Calu3 (cell line): Measurements from ENCODE around the gene ATP6V0A1. TPM values are rescaled to one million over a fixed set of nuclear protein-coding genes. Genes with fewer than 3 reads are reported as not detected.
"Not testable (repeated sequence)": the region's sequence is repeated elsewhere in the genome, so short reads cannot be mapped to it uniquely, and the experiment has no call there.

Source experiments
- BruUV-seq: library from RNA; stranded (reverse); fragments of 400-500 nt; replicated peaks from 2 replicates; lab custom pipeline; 2021; lab: Mats Ljungman, UMichigan
- CTCF ChIA-PET: fragments of 300-600 bp; sonication (Branson Sonifier 250); formaldehyde crosslinking; loops from one replicate; lab custom pipeline; 2022; ENCODE audit warnings: antibody characterized with exemption; lab: Charles Lee
- DNase-seq: peaks from one replicate; pipeline ENCODE4 v3.0.0; 2022
- H3K27ac Mint-ChIP-seq: one replicate; pipeline ENCODE4 v1.8.0; 2022; ENCODE audit warnings: mixed read lengths; ENCODE audit not compliant: unreplicated experiment
- H3K27me3 Mint-ChIP-seq: one replicate; pipeline ENCODE4 v1.8.0; 2022; ENCODE audit warnings: mixed read lengths; ENCODE audit not compliant: unreplicated experiment
- H3K36me3 Mint-ChIP-seq: one replicate; pipeline ENCODE4 v1.8.0; 2022; ENCODE audit warnings: mild to moderate bottlenecking, moderate library complexity, mixed read lengths; ENCODE audit not compliant: insufficient read depth, unreplicated experiment
- H3K4me1 Mint-ChIP-seq: one replicate; pipeline ENCODE4 v1.8.0; 2022; ENCODE audit warnings: mild to moderate bottlenecking, low read depth, mixed read lengths; ENCODE audit not compliant: unreplicated experiment
- H3K4me3 Mint-ChIP-seq: one replicate; pipeline ENCODE4 v1.8.0; 2022; ENCODE audit warnings: mild to moderate bottlenecking, low read depth, moderate library complexity, mixed read lengths; ENCODE audit not compliant: unreplicated experiment
- H3K9me3 Mint-ChIP-seq: one replicate; pipeline ENCODE4 v1.8.0; 2022; ENCODE audit warnings: low read depth, mixed read lengths; ENCODE audit not compliant: unreplicated experiment
- intact Hi-C: fragments of 100-400 bp; cut with micrococcal nuclease; formaldehyde crosslinking; loops from one replicate; pipeline ENCODE4 v1.10.0; 2022; ENCODE audit not compliant: unreplicated experiment
- total RNA-seq: library from RNA; stranded (reverse); gene quantifications from 2 replicates; pipeline ENCODE4 v1.2.3, GENCODE V29; 2022
- TF ChIP-seq, protein P1 (sequence below): fragments of 200-600 bp; IDR thresholded peaks from one replicate; pipeline ENCODE4 v1.8.0; 2022; ENCODE audit warnings: antibody characterized with exemption; ENCODE audit not compliant: unreplicated experiment

ATP6V0A1 gene
- total RNA-seq, 1 experiment from 2014 or later: 141 TPM

DNA sequence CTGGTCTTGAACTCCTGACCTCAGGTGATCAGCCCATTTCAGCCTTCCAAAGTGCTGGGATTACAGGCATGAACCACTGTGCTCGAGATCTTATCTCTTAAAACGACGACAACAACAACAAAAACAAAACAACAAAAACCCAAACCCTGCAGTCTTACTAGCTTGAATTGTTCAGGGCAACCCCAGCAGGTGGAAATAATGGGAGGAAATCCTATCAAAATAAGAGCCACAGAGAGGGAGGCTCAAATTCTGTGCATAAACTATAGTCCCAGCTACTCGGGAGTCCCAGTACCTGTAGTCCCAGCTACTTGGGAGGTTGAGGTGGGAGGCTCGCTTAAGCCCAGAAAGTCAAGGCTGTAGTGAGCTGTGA is 16.5 kb upstream of the ATP6V0A1 start:
- CTCF ChIA-PET: interaction anchor here (0.6 to 1.3 kb wide), 7 partner anchors 19 to 220 kb away, joined by 3 to 5 read pairs (median 3); partner anchors contain the start of gene CAVIN1
- DNase-seq: no peak
- TF ChIP-seq, protein P1, sequence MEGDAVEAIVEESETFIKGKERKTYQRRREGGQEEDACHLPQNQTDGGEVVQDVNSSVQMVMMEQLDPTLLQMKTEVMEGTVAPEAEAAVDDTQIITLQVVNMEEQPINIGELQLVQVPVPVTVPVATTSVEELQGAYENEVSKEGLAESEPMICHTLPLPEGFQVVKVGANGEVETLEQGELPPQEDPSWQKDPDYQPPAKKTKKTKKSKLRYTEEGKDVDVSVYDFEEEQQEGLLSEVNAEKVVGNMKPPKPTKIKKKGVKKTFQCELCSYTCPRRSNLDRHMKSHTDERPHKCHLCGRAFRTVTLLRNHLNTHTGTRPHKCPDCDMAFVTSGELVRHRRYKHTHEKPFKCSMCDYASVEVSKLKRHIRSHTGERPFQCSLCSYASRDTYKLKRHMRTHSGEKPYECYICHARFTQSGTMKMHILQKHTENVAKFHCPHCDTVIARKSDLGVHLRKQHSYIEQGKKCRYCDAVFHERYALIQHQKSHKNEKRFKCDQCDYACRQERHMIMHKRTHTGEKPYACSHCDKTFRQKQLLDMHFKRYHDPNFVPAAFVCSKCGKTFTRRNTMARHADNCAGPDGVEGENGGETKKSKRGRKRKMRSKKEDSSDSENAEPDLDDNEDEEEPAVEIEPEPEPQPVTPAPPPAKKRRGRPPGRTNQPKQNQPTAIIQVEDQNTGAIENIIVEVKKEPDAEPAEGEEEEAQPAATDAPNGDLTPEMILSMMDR: no peak
- intact Hi-C loops: no loop called here
- Mint-ChIP-seq H3K4me3 (no peak overlapping the region), H3K9me3 (no peaks in the 10 kb centered on the region), H3K4me1 (peaks cover 13% of the 10 kb centered on the region), H3K27ac (no peak overlapping the region), H3K36me3 (no peaks in the 10 kb centered on the region), H3K27me3 (no peaks in the 10 kb centered on the region)
- no TSS peak for BruUV-seq

DNA sequence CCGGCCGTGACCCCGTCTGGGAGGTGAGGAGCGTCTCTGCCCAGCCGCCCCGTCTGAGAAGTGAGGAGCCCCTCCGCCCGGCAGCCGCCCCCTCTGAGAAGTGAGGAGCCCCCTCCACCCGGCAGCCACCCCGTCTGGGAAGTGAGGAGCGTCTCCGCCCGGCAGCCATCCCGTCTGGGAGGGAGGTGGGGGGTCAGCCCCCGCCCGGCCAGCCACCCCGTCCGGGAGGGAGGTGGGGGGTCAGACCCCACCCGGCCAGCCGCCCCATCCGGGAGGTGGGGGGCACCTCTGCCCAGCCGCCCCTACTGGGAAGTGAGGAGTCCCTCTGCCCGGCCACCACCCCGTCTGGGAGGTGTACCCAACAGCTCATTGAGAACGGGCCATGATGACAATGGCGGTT is 9.5 kb upstream of the ATP6V0A1 start:
- H3K27ac Mint-ChIP-seq, H3K4me1 Mint-ChIP-seq, H3K27me3 Mint-ChIP-seq, BruUV-seq, H3K36me3 Mint-ChIP-seq, DNase-seq, intact Hi-C loops, CTCF ChIA-PET, H3K9me3 Mint-ChIP-seq, H3K4me3 Mint-ChIP-seq: not testable (repeated sequence)

DNA sequence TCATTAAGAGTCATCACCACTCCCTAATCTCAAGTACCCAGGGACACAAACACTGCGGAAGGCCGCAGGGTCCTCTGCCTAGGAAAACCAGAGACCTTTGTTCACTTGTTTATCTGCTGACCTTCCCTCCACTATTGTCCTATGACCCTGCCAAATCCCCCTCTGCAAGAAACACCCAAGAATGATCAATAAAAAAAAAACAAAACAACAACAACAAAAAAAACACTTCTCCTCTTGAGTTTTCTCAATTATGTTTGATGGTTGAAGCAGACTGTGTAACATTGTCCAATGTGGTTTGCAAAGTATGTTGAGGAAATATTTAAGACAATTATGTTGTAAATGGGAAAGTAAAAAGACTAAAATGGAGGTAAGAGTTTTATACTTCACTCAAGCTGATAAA is 8.8 kb upstream of the ATP6V0A1 start:
- CTCF ChIA-PET: interaction anchor here (0.7 kb wide), 1 partner anchor 15 kb away, joined by 3 read pairs; no protein-coding TSS in a partner anchor
- H3K4me3 Mint-ChIP-seq, H3K27ac Mint-ChIP-seq, H3K27me3 Mint-ChIP-seq, DNase-seq, H3K36me3 Mint-ChIP-seq, intact Hi-C loops, H3K4me1 Mint-ChIP-seq, H3K9me3 Mint-ChIP-seq, BruUV-seq: not testable (repeated sequence)

DNA sequence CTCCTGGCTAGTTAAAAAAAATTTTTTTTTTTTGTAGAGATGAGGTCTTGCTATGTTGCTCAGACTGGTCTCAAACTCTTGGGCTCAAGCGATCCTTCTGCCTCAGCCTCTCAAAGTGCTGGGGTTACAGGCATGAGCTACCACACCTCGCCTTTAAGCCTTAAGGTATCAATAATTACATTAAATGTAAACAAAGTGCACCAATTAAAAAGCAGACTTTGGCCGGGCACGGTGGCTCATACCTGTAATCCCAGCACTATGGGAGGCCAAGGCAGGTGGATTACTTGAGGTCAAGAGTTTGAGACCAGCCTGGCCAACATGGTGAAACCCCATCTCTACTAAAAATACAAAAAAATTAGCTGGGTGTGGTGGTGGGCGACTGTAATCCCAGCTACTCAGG is 7.4 kb upstream of the ATP6V0A1 start:
- intact Hi-C loops, BruUV-seq, H3K27ac Mint-ChIP-seq, H3K36me3 Mint-ChIP-seq, H3K27me3 Mint-ChIP-seq, H3K4me3 Mint-ChIP-seq, DNase-seq, H3K4me1 Mint-ChIP-seq, H3K9me3 Mint-ChIP-seq: not testable (repeated sequence)
- CTCF ChIA-PET: interaction anchor here (0.6 to 0.7 kb wide), 2 partner anchors 23 to 192 kb away, joined by 3 to 4 read pairs; no protein-coding TSS in a partner anchor

DNA sequence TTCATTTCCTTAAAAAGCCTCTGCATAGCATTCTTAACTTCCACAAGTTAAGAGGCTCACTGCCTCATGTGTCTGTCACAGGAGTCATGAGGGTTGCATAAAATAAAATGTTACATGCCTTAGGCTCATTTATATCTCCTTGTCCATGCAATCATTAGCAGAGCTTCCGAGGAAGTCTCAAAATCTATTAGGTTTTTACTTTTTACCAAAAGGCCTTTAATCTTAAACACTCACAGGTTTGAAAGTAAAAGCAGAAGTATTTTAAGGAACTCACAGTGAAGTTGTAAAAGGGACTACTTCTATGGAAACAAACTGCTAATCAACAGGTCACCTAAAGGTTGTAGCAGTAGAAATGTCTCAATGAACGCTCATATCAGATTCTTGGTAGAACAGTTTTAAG is 5.2 kb upstream of the ATP6V0A1 start:
- intact Hi-C loops: no loop called here
- no TSS peak for BruUV-seq
- Mint-ChIP-seq H3K9me3 (no peaks in the 10 kb centered on the region), H3K4me3 (no peak overlapping the region), H3K4me1 (peaks cover 22% of the 10 kb centered on the region), H3K36me3 (peaks cover 25% of the 10 kb centered on the region), H3K27ac (no peak overlapping the region), H3K27me3 (no peaks in the 10 kb centered on the region)
- CTCF ChIA-PET: no interaction called here
- DNase-seq: no peak
- TF ChIP-seq, protein P1: no peak

DNA sequence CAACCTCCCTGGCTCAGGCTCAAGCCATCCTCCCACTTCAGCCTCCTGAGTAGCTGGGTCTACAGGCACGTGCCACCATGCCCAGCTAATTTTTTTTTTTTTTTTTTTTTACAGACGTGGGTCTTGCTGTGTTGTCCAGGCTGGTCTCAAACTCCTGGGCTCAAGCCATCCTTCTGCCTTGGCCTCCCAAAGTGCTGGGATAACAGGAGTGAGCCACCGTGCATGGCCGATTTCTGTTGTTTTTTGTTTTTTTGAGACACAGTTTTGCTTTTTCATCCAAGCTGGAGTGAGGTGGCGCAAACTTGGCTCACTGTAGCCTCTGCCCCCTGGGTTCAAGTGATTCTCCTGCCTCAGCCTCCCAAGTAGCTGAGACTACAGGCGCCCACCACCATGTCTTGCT is 3.7 kb upstream of the ATP6V0A1 start:
- H3K27me3 Mint-ChIP-seq, H3K27ac Mint-ChIP-seq, CTCF ChIA-PET, H3K4me3 Mint-ChIP-seq, BruUV-seq, intact Hi-C loops, H3K9me3 Mint-ChIP-seq, DNase-seq: not testable (repeated sequence)
- Mint-ChIP-seq H3K36me3 (peaks cover 36% of the 10 kb centered on the region), H3K4me1 (peaks cover 29% of the 10 kb centered on the region)
